Measurements from ENCODE around the gene FNBP1. TPM values are rescaled to one million over a fixed set of nuclear protein-coding genes. Genes with fewer than 3 reads are reported as not detected.
"Not testable (repeated sequence)": the region's sequence is repeated elsewhere in the genome, so short reads cannot be mapped to it uniquely, and the experiment has no call there.

FNBP1 gene
- total RNA-seq, 1 experiment from 2014 or later, result 36.5 TPM

DNA sequence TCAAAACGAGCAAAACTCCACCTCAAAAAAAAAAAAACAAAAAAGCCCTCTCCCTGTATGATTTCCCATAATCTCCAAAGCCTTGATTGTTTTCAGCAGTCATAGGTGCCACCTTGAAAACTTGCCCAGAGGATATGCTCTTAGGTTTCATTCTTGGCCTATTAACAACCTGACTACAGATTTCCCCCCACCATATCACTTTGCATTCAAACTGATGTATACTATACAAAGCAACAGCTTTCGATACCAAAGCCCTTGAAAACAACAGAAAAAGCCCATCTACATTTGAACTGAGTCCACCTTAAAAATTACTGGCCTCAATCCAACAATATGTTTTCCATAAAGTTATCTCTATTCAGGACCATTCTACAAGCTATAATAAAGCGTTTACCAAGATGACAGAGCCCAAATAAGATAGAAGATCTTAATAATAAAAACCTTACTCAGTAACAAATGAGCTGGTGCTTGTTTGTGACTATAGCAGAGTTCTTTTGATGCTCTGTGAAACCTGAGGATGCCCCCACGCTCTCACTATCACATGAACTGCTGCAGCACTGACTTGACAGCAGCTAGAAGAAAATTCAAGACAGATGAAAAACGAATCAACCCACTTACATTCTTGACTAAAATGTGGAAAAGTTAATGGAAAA is 44.4 kb downstream of the FNBP1 start:
- no peaks in the 10 kb centered on the region for H3K4me1 ChIP-seq (ENCODE audit: insufficient read depth, low read length)
- Mint-ChIP-seq H3K4me1 (peaks cover 20 to 21% of the 10 kb centered on the region in 2 experiments), H3K27me3 (ENCODE audit: low read depth) (no peaks in the 10 kb centered on the region), H3K4me3 (no peak overlapping the region), H3K9me3 (no peaks in the 10 kb centered on the region), H3K27ac (peak overlapping the region in 1 of 3 experiments; percentile 36; a peak in 2 of 7 replicates), H3K36me3 (ENCODE audit: insufficient read depth in 1 of 3, low read depth in 3 of 3) (peaks cover 1 to 4% (median 3%) of the 10 kb centered on the region in 3 experiments; a peak in 3 of 7 replicates)
- H2BK120ac ChIP-seq (ENCODE audit: low read depth, low read length, poor library complexity, severe bottlenecking), result no peak overlapping the region
- H4K91ac ChIP-seq (ENCODE audit: insufficient read length, low read depth, low read length), result no peak overlapping the region
- no peak overlapping the region for H3K18ac ChIP-seq (ENCODE audit: insufficient read length, low read depth, low read length)
- H2AFZ ChIP-seq (ENCODE audit: low read length), result no peak overlapping the region
- no peaks in the 10 kb centered on the region for H3K27me3 ChIP-seq (ENCODE audit: insufficient read depth, low read length)
- no peak overlapping the region for H3K23ac ChIP-seq (ENCODE audit: insufficient read length, low read depth, low read length)
- no peak overlapping the region for H2AK5ac ChIP-seq (ENCODE audit: insufficient read length, low read length)
- no peak overlapping the region for H2BK20ac ChIP-seq (ENCODE audit: low read depth, low read length, poor library complexity, severe bottlenecking)
- H2BK5ac ChIP-seq (ENCODE audit: insufficient read length, low read length), result no peak overlapping the region
- H2BK15ac ChIP-seq (ENCODE audit: low read depth, low read length), result no peak overlapping the region
- no peak overlapping the region for H3K9ac ChIP-seq (ENCODE audit: extremely low read depth, insufficient read length, low read length)
- H3K9me3 ChIP-seq (ENCODE audit: control insufficient read depth, low read depth, low read length), result no peaks in the 10 kb centered on the region
- DNase-seq, result no peak
- no peaks in the 10 kb centered on the region for H3K23me2 ChIP-seq (ENCODE audit: insufficient read length, low read depth, low read length, poor library complexity, severe bottlenecking)
- H3K56ac ChIP-seq (ENCODE audit: insufficient read length, low read depth, low read length), result no peak overlapping the region
- H3K79me2 ChIP-seq (ENCODE audit: insufficient read depth, low read length), result no peaks in the 10 kb centered on the region
- no peak overlapping the region for H3K14ac ChIP-seq (ENCODE audit: insufficient read depth, low read length)
- no peak overlapping the region for H3K27ac ChIP-seq (ENCODE audit: insufficient read length, low read depth, low read length)
- no peak overlapping the region for H2BK12ac ChIP-seq (ENCODE audit: insufficient read length, low read depth, low read length)
- H4K5ac ChIP-seq (ENCODE audit: insufficient read length, low read depth, low read length), result no peak overlapping the region
- H4K20me1 ChIP-seq (ENCODE audit: control insufficient read depth, insufficient read depth, insufficient read length), result no peaks in the 10 kb centered on the region
- TF ChIP-seq, protein P1, sequence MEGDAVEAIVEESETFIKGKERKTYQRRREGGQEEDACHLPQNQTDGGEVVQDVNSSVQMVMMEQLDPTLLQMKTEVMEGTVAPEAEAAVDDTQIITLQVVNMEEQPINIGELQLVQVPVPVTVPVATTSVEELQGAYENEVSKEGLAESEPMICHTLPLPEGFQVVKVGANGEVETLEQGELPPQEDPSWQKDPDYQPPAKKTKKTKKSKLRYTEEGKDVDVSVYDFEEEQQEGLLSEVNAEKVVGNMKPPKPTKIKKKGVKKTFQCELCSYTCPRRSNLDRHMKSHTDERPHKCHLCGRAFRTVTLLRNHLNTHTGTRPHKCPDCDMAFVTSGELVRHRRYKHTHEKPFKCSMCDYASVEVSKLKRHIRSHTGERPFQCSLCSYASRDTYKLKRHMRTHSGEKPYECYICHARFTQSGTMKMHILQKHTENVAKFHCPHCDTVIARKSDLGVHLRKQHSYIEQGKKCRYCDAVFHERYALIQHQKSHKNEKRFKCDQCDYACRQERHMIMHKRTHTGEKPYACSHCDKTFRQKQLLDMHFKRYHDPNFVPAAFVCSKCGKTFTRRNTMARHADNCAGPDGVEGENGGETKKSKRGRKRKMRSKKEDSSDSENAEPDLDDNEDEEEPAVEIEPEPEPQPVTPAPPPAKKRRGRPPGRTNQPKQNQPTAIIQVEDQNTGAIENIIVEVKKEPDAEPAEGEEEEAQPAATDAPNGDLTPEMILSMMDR (conservative IDR thresholded peaks at IDR 0.05), result no peak
- no CpG with 5 or more reads among the region's 5 CpGs for WGBS (ENCODE audit: extremely low coverage, insufficient read length, low lambda C conversion rate)
- no peaks in the 10 kb centered on the region for H3K79me1 ChIP-seq (ENCODE audit: insufficient read depth, low read depth, low read length, poor library complexity, severe bottlenecking)
- no peak overlapping the region for H3K4me2 ChIP-seq (ENCODE audit: insufficient read depth, insufficient read length, low read length)
- no peak overlapping the region for H3T11ph ChIP-seq (ENCODE audit: low read length)
- H4K8ac ChIP-seq (replicated peaks; ENCODE audit: insufficient read length, low read depth, low read length), result no peak overlapping the region
- no peak overlapping the region for H3K4ac ChIP-seq (ENCODE audit: low read depth, low read length)

DNA sequence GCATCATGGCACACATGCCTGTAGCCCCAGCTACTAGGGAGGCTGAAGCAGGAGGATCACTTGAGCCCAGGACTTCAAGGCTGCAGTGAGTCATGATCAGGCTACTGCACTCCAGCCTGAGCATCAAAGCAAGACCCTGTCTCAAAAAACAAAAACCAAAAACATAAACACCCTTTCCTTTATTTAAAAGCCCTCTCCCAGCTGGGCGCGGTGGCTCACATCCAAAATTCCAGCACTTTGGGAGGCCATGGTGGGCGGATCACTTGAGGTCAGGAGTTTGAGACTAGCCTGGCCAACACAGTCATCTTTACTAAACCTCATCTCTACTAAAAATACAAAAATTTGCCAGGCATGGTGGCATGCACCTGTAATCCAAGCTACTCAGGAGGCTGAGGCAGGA is 45.3 kb downstream of the FNBP1 start:
- H3K14ac ChIP-seq (ENCODE audit: insufficient read depth, low read length); H2BK5ac ChIP-seq (ENCODE audit: insufficient read length, low read length); H3K36me3 Mint-ChIP-seq (ENCODE audit: insufficient read depth in 1 of 3, low read depth in 3 of 3); H3K4me2 ChIP-seq (ENCODE audit: insufficient read depth, insufficient read length, low read length); H3K9ac ChIP-seq (ENCODE audit: extremely low read depth, insufficient read length, low read length); H3K27me3 Mint-ChIP-seq (ENCODE audit: low read depth); H3K56ac ChIP-seq (ENCODE audit: insufficient read length, low read depth, low read length); H3K9me3 ChIP-seq (ENCODE audit: control insufficient read depth, low read depth, low read length); H3K27ac ChIP-seq (ENCODE audit: insufficient read length, low read depth, low read length); H3K79me1 ChIP-seq (ENCODE audit: insufficient read depth, low read depth, low read length, poor library complexity, severe bottlenecking); H3K4me1 ChIP-seq (ENCODE audit: insufficient read depth, low read length); H4K8ac ChIP-seq (replicated peaks; ENCODE audit: insufficient read length, low read depth, low read length); H4K20me1 ChIP-seq (ENCODE audit: control insufficient read depth, insufficient read depth, insufficient read length); H2AFZ ChIP-seq (ENCODE audit: low read length); H4K91ac ChIP-seq (ENCODE audit: insufficient read length, low read depth, low read length); H2BK120ac ChIP-seq (ENCODE audit: low read depth, low read length, poor library complexity, severe bottlenecking); H3K18ac ChIP-seq (ENCODE audit: insufficient read length, low read depth, low read length); DNase-seq; H3K27me3 ChIP-seq (ENCODE audit: insufficient read depth, low read length); H3K23ac ChIP-seq (ENCODE audit: insufficient read length, low read depth, low read length); H2BK20ac ChIP-seq (ENCODE audit: low read depth, low read length, poor library complexity, severe bottlenecking); H3K4ac ChIP-seq (ENCODE audit: low read depth, low read length); H4K5ac ChIP-seq (ENCODE audit: insufficient read length, low read depth, low read length); H3K27ac Mint-ChIP-seq; H2AK5ac ChIP-seq (ENCODE audit: insufficient read length, low read length); H3K4me3 Mint-ChIP-seq; H2BK15ac ChIP-seq (ENCODE audit: low read depth, low read length); H3T11ph ChIP-seq (ENCODE audit: low read length); H3K23me2 ChIP-seq (ENCODE audit: insufficient read length, low read depth, low read length, poor library complexity, severe bottlenecking); H3K79me2 ChIP-seq (ENCODE audit: insufficient read depth, low read length); H2BK12ac ChIP-seq (ENCODE audit: insufficient read length, low read depth, low read length); H3K9me3 Mint-ChIP-seq: not testable (repeated sequence)
- WGBS (ENCODE audit: extremely low coverage, insufficient read length, low lambda C conversion rate), result no CpG with 5 or more reads among the region's 3 CpGs
- peaks cover 17 to 19% of the 10 kb centered on the region in 2 experiments for H3K4me1 Mint-ChIP-seq
